ENCODE data around the gene LHX1.

The LHX1 gene

GRCh38 chr17:36920032-36921005 lies 17.0 kb upstream of the LHX1 start:
- Histone ChIP-seq H3K27me3 (ENCODE audit: insufficient read depth, low read depth, severe bottlenecking) (peaks cover 24% of the 10 kb centered on the region), H3K9me3 (ENCODE audit: severe bottlenecking) (no peaks in the 10 kb centered on the region), H3K36me3 (no peaks in the 10 kb centered on the region), H3K4me3 (ENCODE audit: low read depth, low read length) (no peak overlapping the region), H3K27ac (no peak overlapping the region)
- DNase-seq = peak; percentile 67
- TF ChIP-seq CTCF (IDR thresholded peaks at IDR 0.05; ENCODE audit: low read depth, low read length) = no peak

- TF ChIP-seq CTCF (IDR thresholded peaks at IDR 0.05; ENCODE audit: low read depth, low read length) = no peak
- Histone ChIP-seq H3K36me3 (no peaks in the 10 kb centered on the region), H3K9me3 (ENCODE audit: severe bottlenecking) (no peaks in the 10 kb centered on the region), H3K27ac (no peak overlapping the region), H3K27me3 (ENCODE audit: insufficient read depth, low read depth, severe bottlenecking) (peaks cover 24% of the 10 kb centered on the region), H3K4me3 (ENCODE audit: low read depth, low read length) (no peak overlapping the region)
- DNase-seq = peak; percentile 86
Observed at GRCh38 chr17:36921095-36921851, 16.0 kb upstream of the LHX1 start.

GRCh38 chr17:36922175-36922574 lies 15.1 kb upstream of the LHX1 start:
- Histone ChIP-seq H3K36me3 (no peaks in the 10 kb centered on the region), H3K27ac (no peak overlapping the region), H3K4me3 (ENCODE audit: low read depth, low read length) (no peak overlapping the region), H3K9me3 (ENCODE audit: severe bottlenecking) (no peaks in the 10 kb centered on the region), H3K27me3 (ENCODE audit: insufficient read depth, low read depth, severe bottlenecking) (peaks cover 24% of the 10 kb centered on the region)
- DNase-seq = no peak
- TF ChIP-seq CTCF (IDR thresholded peaks at IDR 0.05; ENCODE audit: low read depth, low read length) = no peak

- no peak for TF ChIP-seq CTCF (IDR thresholded peaks at IDR 0.05; ENCODE audit: low read depth, low read length)
- no peak overlapping the region for H3K4me3 ChIP-seq (ENCODE audit: low read depth, low read length)
- DNase-seq = no peak
- H3K9me3 ChIP-seq (ENCODE audit: severe bottlenecking) = no peaks in the 10 kb centered on the region
- no peaks in the 10 kb centered on the region for H3K36me3 ChIP-seq
- H3K27ac ChIP-seq = no peak overlapping the region
- peaks cover 34% of the 10 kb centered on the region for H3K27me3 ChIP-seq (ENCODE audit: insufficient read depth, low read depth, severe bottlenecking)
Observed at GRCh38 chr17:36923814-36924221, 13.5 kb upstream of the LHX1 start.

GRCh38 chr17:36926226-36926625 lies 11.0 kb upstream of the LHX1 start:
- no peak for TF ChIP-seq CTCF (IDR thresholded peaks at IDR 0.05; ENCODE audit: low read depth, low read length)
- H3K27ac ChIP-seq = no peak overlapping the region
- peaks cover 49% of the 10 kb centered on the region for H3K27me3 ChIP-seq (ENCODE audit: insufficient read depth, low read depth, severe bottlenecking)
- H3K4me3 ChIP-seq (ENCODE audit: low read depth, low read length) = no peak overlapping the region
- no peak for DNase-seq
- H3K9me3 ChIP-seq (ENCODE audit: severe bottlenecking) = no peaks in the 10 kb centered on the region
- no peaks in the 10 kb centered on the region for H3K36me3 ChIP-seq

All from WERI-Rb-1 (cell line).